ENCODE measurements around the gene ACTR8. TPM values are rescaled to one million over a fixed set of nuclear protein-coding genes. Genes with fewer than 3 reads are reported as not detected.

Gene ACTR8
- total RNA-seq, 1 donor from 2014 or later: 53.5 TPM

DNA sequence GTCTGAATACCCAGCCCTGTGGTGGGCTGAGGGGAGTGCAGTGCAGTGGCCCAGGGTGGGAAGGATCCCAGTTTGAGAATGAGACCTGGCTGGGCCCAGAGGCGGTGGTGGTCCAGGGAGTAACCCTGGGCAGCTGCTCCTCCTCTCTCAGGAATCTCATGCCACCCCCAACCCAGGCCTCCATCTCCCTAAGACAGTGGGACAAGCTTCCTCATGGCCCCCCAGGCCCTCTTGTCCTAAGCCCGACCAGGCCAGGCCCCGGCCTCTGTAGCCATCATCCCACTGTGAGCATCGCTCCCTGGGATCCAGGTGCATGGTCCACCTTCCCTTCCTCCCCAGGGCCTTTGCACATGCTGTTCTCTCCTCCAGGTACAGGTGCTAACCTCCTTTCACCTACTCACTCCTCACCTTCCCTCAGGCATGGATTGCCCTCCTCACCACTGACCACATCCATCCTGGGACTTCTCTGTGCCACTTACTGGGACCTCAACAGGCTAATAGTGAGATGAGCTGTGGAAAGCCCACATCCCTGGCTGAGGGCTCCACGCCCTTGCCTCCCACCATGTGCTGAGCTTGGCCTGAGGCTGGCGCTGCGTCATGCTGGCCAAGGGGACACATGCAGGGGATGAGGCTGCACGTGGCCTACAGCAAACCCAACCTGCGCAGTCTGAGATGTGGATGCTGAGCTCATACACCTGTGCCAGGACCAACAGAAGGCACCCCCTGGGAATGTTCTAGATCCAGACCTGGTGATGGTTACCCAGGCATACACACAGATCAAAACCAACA lies 45.7 kb downstream of the ACTR8 start:
- intact Hi-C loops (cut with micrococcal nuclease): no loop called here

GRCh38 chr3:53835257-53835656 lies 46.7 kb downstream of the ACTR8 start:
- intact Hi-C loops (cut with micrococcal nuclease): no loop called here

DNA sequence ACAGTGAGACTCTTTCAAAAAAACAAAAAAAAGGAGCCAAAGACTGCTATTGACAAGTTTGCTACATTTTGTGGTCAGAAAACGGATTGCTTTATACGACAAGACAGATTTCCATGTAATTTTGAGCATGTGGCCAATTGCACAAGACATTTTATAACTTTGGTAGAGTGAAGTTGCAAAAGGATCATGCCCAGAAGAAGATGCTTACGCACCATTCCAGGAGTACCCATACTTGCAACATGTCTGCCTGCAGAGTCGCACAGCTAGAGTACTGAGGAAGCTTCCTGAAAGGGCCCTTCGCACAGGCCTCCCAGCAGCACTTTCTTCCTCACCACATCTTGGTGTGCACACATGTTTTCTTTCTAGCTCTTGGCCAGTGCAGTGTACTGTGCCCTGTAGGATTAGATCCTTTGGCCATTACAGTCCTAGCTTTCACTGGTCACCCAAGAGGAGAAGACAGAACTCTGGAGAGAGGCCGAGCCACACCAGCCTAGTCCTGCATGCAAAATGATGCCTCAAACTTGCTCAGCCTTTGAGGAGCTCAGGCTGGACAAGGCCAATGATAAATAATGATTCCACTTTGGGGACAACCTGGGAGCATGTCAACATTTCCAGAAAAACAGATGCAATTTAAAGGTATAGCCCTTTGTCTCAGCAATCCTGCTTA lies 47.4 kb downstream of the ACTR8 start:
- intact Hi-C loops (cut with micrococcal nuclease): no loop called here

DNA sequence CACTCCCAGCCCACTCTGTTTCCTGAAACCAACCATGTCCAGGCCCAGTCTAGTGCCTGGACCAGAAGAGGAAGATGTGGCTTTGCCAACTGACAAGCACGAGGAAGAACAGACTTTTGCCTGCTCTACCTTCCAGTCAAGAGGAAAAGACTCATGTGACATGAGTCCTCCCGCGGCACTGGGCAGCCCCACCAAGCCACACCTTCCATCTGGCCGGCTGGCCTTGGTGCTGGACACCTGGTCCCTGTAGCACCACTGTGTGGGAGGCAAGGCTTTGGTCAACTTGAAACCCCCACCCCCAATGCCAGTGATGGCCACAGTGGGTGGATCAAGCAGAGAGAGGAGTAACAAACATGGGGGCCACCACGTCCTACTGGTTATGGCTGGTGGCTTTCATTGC lies 48.3 kb downstream of the ACTR8 start:
- intact Hi-C loops (cut with micrococcal nuclease): no loop called here

DNA sequence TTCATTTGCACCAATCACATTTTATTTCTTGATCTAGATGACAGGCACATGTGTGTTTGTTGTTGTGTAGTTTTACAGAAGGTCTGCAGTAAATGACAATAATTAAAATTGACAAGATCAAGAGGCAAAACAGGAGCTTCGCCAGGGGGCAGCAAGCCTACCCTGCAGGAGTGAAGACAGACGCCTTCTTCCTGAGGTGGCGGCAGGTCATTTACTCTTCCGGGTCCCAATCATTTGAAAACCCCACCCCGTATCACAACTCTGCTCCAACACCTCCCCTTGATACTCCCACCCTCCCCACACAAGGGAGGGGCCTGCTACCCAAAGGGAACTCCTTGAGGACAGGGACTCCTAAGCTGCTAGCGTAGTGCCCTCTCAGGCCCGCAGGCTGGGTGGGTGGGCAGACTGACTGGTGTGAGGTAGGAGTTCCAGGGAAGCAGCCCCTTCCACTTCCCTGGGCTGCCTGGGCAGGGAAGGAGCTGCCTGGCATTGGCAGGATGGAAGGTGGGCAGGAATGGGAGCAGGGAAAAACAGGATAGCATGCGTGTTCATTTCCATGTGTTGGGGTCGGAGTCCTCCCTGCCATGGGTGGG lies 48.8 kb downstream of the ACTR8 start:
- intact Hi-C loops (cut with micrococcal nuclease): no loop called here

DNA sequence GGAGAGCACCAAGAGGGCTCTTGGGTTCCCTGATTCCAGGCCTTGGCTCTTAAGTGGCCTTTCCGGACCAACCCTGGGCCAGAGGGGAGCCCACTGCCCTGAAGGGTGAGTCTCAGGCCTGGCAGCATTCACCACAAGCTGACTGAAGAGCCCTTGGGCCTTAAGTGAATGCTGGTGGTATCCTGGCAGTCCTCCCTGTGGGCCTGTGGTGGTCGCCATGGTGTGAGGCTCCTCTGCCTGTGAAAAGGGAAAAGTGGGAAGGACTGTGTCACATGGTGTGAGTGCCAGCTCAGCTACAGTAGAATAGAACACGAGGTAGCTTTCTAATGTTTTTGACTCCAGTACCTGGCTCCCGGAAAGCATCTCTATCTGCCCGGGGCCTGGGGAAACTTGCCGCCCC lies 51.0 kb downstream of the ACTR8 start:
- intact Hi-C loops (cut with micrococcal nuclease): no loop called here

- intact Hi-C loops (cut with micrococcal nuclease): no loop called here
Measured at GRCh38 chr3:53829605-53830004, 52.3 kb downstream of the ACTR8 start.

DNA sequence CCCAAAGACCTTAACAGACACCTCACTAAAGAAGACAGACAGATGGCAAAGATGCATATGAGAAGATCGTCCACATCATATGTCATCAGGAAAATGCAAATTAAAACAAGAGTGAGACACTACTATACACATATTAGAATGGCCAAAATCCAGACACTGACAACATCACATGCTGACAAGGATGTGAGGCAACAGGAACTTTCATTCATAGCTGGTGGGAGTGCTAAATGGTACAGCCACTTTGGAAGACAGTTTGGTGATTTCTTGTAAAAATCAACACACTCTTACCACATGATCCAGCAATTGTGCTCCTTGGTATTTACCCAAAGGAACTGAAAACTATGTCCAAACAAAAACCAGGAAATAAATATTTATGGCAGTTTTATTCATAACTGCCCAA lies 53.4 kb downstream of the ACTR8 start:
- intact Hi-C loops (cut with micrococcal nuclease): no loop called here

- intact Hi-C loops (cut with micrococcal nuclease): no loop called here
Measured at GRCh38 chr3:53826048-53826447, 55.9 kb downstream of the ACTR8 start.

DNA sequence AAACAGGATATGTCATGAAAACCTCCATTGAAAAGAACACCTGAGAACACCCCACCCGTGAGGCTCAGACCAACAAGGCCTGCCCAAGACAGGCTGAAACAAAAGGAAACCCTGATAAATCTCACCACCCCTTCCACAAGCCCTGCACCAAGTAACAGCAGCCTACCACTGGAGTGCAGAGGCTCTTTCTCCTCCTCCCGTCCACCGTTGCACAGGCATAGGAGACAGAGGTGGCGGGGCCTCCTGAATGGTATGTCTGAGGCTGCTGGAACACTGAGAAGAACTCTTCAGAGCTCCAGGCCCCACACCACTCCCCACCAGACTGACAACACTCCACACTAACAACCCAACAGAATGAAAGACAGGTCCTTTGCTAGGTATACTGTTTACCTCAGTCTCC lies 57.2 kb downstream of the ACTR8 start:
- intact Hi-C loops (cut with micrococcal nuclease): no loop called here

GRCh38 chr3:53823956-53824657 lies 57.8 kb downstream of the ACTR8 start:
- intact Hi-C loops (cut with micrococcal nuclease): no loop called here

DNA sequence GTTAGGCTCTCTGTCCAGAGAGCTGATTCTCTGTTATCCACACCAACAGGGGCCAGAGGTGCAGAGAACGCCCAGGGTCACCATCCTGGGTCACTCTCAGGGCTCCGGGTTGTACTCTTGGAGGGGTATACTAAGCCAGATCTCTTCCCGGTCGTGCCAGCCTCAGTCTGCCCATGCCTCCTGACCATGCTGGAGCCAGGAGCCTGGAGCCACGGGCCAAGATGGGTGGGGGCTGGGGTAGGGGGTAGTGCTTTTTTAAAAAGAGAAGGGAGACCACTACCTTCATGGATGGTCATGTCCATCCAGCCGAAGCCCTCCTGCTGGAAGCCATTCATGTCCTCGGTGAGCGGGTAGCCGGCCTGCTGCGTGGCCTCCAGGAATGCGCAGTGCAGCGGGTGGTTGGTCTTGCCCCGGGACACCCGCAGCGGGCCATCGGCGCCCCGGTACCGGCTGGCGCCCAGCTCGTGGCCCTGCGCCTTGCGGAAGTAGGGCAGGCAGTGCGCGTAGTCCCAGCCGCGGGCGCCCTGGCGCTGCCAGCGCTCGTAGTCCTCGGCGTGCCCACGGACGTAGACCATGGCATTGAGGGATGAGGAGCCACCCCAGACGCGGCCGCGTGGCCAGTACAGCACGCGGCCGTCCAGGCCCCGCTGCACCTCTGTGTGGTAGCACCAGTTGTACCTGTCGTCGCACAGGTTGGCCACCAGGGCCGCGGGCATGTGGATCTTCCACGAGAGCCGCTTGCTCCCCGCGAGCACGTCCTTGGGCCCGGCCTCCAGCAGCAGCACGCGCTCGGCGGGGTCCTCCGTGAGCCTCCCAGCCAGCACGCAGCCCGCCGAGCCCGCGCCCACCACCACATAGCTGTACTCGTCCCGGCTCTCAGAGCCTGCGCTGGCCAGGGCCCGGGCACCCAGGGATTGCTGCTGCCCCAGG lies 58.7 kb downstream of the ACTR8 start:
- intact Hi-C loops (cut with micrococcal nuclease): no loop called here

- intact Hi-C loops (cut with micrococcal nuclease): no loop called here
Measured at GRCh38 chr3:53822331-53822741, 59.6 kb downstream of the ACTR8 start.

GRCh38 chr3:53821631-53822121 lies 60.3 kb downstream of the ACTR8 start:
- intact Hi-C loops (cut with micrococcal nuclease): no loop called here

DNA sequence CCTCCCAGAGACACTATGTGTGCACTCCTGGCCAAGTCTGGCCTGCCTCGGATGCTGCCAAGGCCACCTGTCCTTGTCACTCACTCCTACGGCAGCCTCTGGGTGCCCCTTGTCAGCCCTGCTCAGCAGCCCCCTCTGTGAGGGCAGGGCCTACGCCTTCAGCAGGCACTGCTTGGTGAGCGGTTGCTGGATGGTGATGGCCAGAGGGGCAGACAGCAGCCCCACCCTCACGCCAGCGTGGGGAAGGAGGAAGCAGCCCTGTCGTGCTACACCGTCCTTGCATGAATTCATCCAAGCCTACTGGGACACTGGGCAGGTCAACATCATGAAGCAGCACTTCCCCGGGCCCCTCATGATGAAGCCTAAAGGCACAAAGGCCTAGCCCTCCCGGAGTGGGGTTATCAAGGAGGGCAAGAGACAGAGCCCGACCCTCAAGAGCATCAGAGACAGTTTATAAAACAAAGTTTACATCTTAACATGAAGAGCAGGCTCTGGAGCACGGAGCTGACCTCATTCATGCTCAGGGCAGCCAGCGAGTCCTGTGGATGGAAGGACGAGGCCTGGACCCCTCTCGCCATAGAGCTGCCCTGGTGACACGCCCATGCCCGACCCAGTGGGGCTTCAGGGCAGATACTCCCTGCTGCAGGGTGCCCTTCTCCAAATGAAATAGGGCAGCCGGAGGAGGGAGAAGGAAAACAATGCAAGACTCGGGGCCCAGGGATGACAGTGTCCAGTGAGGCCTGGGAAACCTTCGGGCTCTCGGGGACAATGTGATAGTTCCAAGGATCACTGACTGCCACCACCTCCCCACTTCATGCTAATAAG lies 61.0 kb downstream of the ACTR8 start:
- intact Hi-C loops (cut with micrococcal nuclease): no loop called here

DNA sequence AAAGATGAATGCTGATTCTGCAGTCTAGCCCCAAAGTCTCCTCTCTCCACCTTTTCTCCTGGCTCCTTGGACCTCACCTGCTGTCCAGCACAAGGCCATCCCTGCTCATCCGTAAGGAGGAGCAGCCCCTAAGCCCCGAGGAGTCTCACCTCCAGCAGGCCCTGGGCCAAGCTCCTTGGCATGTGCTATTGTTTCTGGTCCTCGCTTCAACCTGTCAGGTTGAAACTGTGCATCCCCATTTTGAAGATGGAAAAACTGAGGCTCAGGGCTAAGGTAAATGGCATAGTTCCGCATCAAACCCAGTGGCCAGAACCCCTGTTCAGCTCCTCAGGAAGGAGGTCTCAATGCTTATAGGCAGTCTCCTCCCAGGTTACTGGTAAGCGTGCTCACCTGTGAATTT lies 61.9 kb downstream of the ACTR8 start:
- intact Hi-C loops (cut with micrococcal nuclease): no loop called here

GRCh38 chr3:53819163-53819868 lies 62.6 kb downstream of the ACTR8 start:
- intact Hi-C loops (cut with micrococcal nuclease): no loop called here

DNA sequence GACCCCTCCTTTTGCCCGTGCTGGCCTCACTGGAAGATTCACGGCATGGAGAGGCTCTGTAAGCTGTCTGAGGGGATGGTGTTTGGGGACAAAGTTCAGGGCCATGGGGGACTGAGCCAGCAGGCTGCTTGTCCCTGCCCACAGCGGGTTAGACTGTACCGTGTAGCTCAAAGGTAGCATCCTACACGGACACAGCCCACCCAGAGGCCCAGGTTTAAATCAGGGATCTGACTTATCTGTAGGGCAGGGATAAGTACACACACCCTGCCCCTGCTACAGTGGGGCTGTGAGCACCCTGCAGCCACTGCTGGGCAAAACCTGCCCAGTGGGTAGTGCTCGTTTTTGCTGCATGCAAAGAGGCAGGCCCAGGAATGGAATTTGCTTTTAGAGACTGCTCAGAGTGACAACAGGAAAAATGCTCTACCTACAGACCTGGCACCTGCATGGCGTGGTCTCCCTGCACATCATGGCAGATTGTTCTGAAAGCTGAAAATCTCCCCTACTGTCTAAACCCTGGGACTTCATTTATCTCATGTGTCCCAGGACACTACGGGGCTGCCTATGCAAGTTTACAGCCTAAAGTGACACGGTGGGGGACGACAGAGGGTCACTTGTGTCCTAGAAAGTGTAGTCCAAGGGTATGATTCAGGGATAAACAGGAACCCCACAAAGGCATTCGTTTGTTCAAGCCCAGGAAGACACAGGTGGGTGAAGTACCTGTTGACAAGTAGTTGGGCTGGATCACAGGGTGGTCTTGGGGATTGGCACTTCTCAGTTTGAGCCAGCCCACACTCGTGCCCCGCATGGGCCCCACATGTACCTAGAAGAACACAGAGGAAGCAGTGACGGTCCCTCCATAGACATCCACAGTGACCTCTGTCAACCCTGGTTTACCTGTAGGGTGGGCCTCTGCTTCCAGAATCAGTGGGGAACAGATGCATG lies 63.5 kb downstream of the ACTR8 start:
- intact Hi-C loops (cut with micrococcal nuclease): no loop called here

Measured in T-helper 2 cell treated with Interferon-gamma antibody and Interleukin-4, amounts not matched to agents 100 ng/mL and 5 ng/mL, for 36 hours (primary cell).